HEK293T (cell line): ENCODE results near the gene PSMD2.

Experiments used
- CTCF ChIA-PET: fragments of 350-600 bp; formaldehyde crosslinking; extraction: SDS; loops from one replicate; lab custom pipeline; 2021; ENCODE audit warnings: antibody characterized with exemption, inconsistent platforms; lab: Yijun Ruan, JAX
- POLR2A ChIA-PET: fragments of 350-600 bp; formaldehyde crosslinking; extraction: SDS; loops from one replicate; lab custom pipeline; 2020; ENCODE audit warnings: antibody characterized with exemption, inconsistent platforms; lab: Yijun Ruan, JAX
- DNase-seq: peaks from one replicate; pipeline ENCODE4 v3.0.0; 2012; ENCODE audit warnings: mixed read lengths; ENCODE audit errors: extremely low spot score
- ARNT ChIP-seq: fragments of 450-650 bp; IDR thresholded peaks from 2 replicates; pipeline ENCODE4 v1.6.1; 2017; ENCODE audit warnings: mild to moderate bottlenecking
- BHLHE40 ChIP-seq: fragments of 450-650 bp; IDR thresholded peaks from 2 replicates; pipeline ENCODE4 v1.6.1; 2016; ENCODE audit warnings: mild to moderate bottlenecking, moderate library complexity, borderline replicate concordance
- CTBP1 ChIP-seq: fragments of 450-650 bp; IDR thresholded peaks from 2 replicates; pipeline ENCODE4 v1.6.1; 2016; ENCODE audit warnings: borderline replicate concordance
- ELF4 ChIP-seq: fragments of 450-650 bp; IDR thresholded peaks from 2 replicates; pipeline ENCODE4 v1.6.1; 2017; ENCODE audit warnings: antibody characterized with exemption
- FOXA1 ChIP-seq: fragments of 450-650 bp; IDR thresholded peaks from 2 replicates; pipeline ENCODE4 v1.6.1; 2016; ENCODE audit warnings: mild to moderate bottlenecking
- FOXK2 ChIP-seq: fragments of 450-650 bp; IDR thresholded peaks from 2 replicates; pipeline ENCODE4 v1.6.1; 2016; ENCODE audit warnings: mild to moderate bottlenecking
- FOXM1 ChIP-seq: fragments of 450-650 bp; IDR thresholded peaks from 2 replicates; pipeline ENCODE4 v1.6.1; 2017; ENCODE audit warnings: mild to moderate bottlenecking, borderline replicate concordance
- HDGF ChIP-seq: fragments of 450-650 bp; IDR thresholded peaks from 2 replicates; pipeline ENCODE4 v1.6.1; 2017; ENCODE audit warnings: antibody characterized with exemption, borderline replicate concordance
- L3MBTL2 ChIP-seq: fragments of 450-650 bp; conservative IDR thresholded peaks from 2 replicates; pipeline ENCODE4 v1.6.1; 2016; ENCODE audit warnings: mild to moderate bottlenecking
- LEF1 ChIP-seq: fragments of 450-650 bp; IDR thresholded peaks from 2 replicates; pipeline ENCODE4 v1.6.1; 2017; ENCODE audit warnings: mild to moderate bottlenecking, borderline replicate concordance
- NFRKB ChIP-seq: fragments of 450-650 bp; IDR thresholded peaks from 2 replicates; pipeline ENCODE4 v1.6.1; 2016; ENCODE audit warnings: mild to moderate bottlenecking, moderate library complexity
- PKNOX1 ChIP-seq: fragments of 450-650 bp; IDR thresholded peaks from 2 replicates; pipeline ENCODE4 v1.6.1; 2016
- SP1 ChIP-seq: fragments of 450-650 bp; IDR thresholded peaks from 2 replicates; pipeline ENCODE4 v1.6.1; 2017
- SUZ12 ChIP-seq: fragments of 450-650 bp; IDR thresholded peaks from 2 replicates; pipeline ENCODE4 v1.6.1; 2016; ENCODE audit warnings: mild to moderate bottlenecking
- TARDBP ChIP-seq: fragments of 450-650 bp; IDR thresholded peaks from 2 replicates; pipeline ENCODE4 v1.6.1; 2016
- ZNF384 ChIP-seq: fragments of 450-650 bp; IDR thresholded peaks from 2 replicates; pipeline ENCODE4 v1.6.1; 2016

PSMD2 gene

GRCh38 chr3:184333700-184334099 lies 34.7 kb downstream of the PSMD2 start:
- ChIA-PET POLR2A (no interaction called here), CTCF (no interaction called here)
- no peak for TF ChIP-seq FOXA1
- no peak for TF ChIP-seq HDGF
- no peak for TF ChIP-seq BHLHE40
- TF ChIP-seq FOXK2: no peak
- no peak for TF ChIP-seq FOXM1
- no peak for TF ChIP-seq ZNF384
- no peak for TF ChIP-seq ARNT
- no peak for TF ChIP-seq SUZ12
- TF ChIP-seq NFRKB: no peak
- no peak for DNase-seq

- TF ChIP-seq SP1 (no peak), LEF1 (no peak), BHLHE40 (no peak), ARNT (no peak), TARDBP (no peak), PKNOX1 (no peak), HDGF (no peak), NFRKB (no peak), ELF4 (no peak), FOXA1 (no peak), CTBP1 (no peak), SUZ12 (no peak), ZNF384 (no peak), FOXK2 (no peak), FOXM1 (no peak), L3MBTL2 (no peak)
- ChIA-PET CTCF (no interaction called here), POLR2A (no interaction called here)
- no peak for DNase-seq
Measured at GRCh38 chr3:184334470-184335158, 35.6 kb downstream of the PSMD2 start.

- ChIA-PET POLR2A (no interaction called here), CTCF (interaction anchor here (1.0 kb wide), 1 partner anchor 18 kb away, joined by 4 read pairs; no protein-coding TSS in a partner anchor)
- TF ChIP-seq ELF4: no peak
- no peak for TF ChIP-seq FOXM1
- TF ChIP-seq HDGF: no peak
- no peak for TF ChIP-seq ARNT
- DNase-seq: no peak
Measured at GRCh38 chr3:184335291-184335660, 36.2 kb downstream of the PSMD2 start.

GRCh38 chr3:184335661-184336546 lies 36.9 kb downstream of the PSMD2 start:
- TF ChIP-seq NFRKB (no peak), CTBP1 (no peak), LEF1 (no peak), BHLHE40 (no peak), ARNT (no peak), L3MBTL2 (no peak), TARDBP (no peak), FOXK2 (no peak), FOXA1 (no peak), HDGF (no peak), ZNF384 (no peak), PKNOX1 (no peak)
- DNase-seq: peak; percentile 75
- ChIA-PET POLR2A (interaction anchor here (1.7 kb wide), 1 partner anchor 27 kb away, joined by 9 read pairs; the partner anchor contains the start of genes CLCN2 and POLR2H), CTCF (interaction anchor here (1.0 kb wide), 1 partner anchor 17 kb away, joined by 4 read pairs; no protein-coding TSS in a partner anchor)

- ChIA-PET POLR2A (interaction anchor here (1.7 kb wide), 1 partner anchor 26 kb away, joined by 9 read pairs; the partner anchor contains the start of genes CLCN2 and POLR2H), CTCF (interaction anchor here (1.1 kb wide), 1 partner anchor 12 kb away, joined by 7 read pairs; no protein-coding TSS in a partner anchor)
- DNase-seq: peak; percentile 22
- no peak for TF ChIP-seq CTBP1
- no peak for TF ChIP-seq HDGF
- TF ChIP-seq L3MBTL2: no peak
- TF ChIP-seq ZNF384: no peak
- no peak for TF ChIP-seq TARDBP
- TF ChIP-seq LEF1: no peak
- TF ChIP-seq BHLHE40: no peak
- no peak for TF ChIP-seq FOXA1
Measured at GRCh38 chr3:184336547-184337398, 37.7 kb downstream of the PSMD2 start.
